ENCODE data around the gene TCL1B.

The TCL1B gene

GRCh38 chr14:95685978-95686922 lies at the start of gene TCL1B:
Gene TCL1B, plus strand, starts transcription at chr14:95686426. Its CDS starts 42 bp downstream, at chr14:95686468.
- DNase-seq (ENCODE audit: low read depth) = no peak

- DNase-seq (ENCODE audit: low read depth) = no peak
Measured at GRCh38 chr14:95644981-95645380, 41.2 kb upstream of the TCL1B start.

- no peak for DNase-seq (ENCODE audit: low read depth)
Measured at GRCh38 chr14:95645389-95645996, 40.7 kb upstream of the TCL1B start.

- DNase-seq (ENCODE audit: low read depth) = no peak
Measured at GRCh38 chr14:95647926-95648325, 38.3 kb upstream of the TCL1B start.

GRCh38 chr14:95649230-95649629 lies 37.0 kb upstream of the TCL1B start:
- no peak for DNase-seq (ENCODE audit: low read depth)

- no peak for DNase-seq (ENCODE audit: low read depth)
Measured at GRCh38 chr14:95651028-95651427, 35.2 kb upstream of the TCL1B start.

- DNase-seq (ENCODE audit: low read depth) = no peak
Measured at GRCh38 chr14:95651821-95652583, 34.2 kb upstream of the TCL1B start.

GRCh38 chr14:95652690-95653089 lies 33.5 kb upstream of the TCL1B start:
- DNase-seq (ENCODE audit: low read depth) = no peak

GRCh38 chr14:95655461-95655860 lies 30.8 kb upstream of the TCL1B start:
- no peak for DNase-seq (ENCODE audit: low read depth)

GRCh38 chr14:95656634-95657033 lies 29.6 kb upstream of the TCL1B start:
- no peak for DNase-seq (ENCODE audit: low read depth)

GRCh38 chr14:95657454-95657853 lies 28.8 kb upstream of the TCL1B start:
- no peak for DNase-seq (ENCODE audit: low read depth)

GRCh38 chr14:95659293-95659989 lies 26.8 kb upstream of the TCL1B start:
- DNase-seq (ENCODE audit: low read depth) = no peak

- no peak for DNase-seq (ENCODE audit: low read depth)
Measured at GRCh38 chr14:95659990-95660385, 26.2 kb upstream of the TCL1B start.

GRCh38 chr14:95660651-95661515 lies 25.3 kb upstream of the TCL1B start:
- DNase-seq (ENCODE audit: low read depth) = no peak

- no peak for DNase-seq (ENCODE audit: low read depth)
Measured at GRCh38 chr14:95662376-95663186, 23.6 kb upstream of the TCL1B start.

GRCh38 chr14:95663226-95663797 lies 22.9 kb upstream of the TCL1B start:
- DNase-seq (ENCODE audit: low read depth) = no peak

- no peak for DNase-seq (ENCODE audit: low read depth)
Measured at GRCh38 chr14:95664066-95664465, 22.2 kb upstream of the TCL1B start.

- no peak for DNase-seq (ENCODE audit: low read depth)
Measured at GRCh38 chr14:95664546-95664945, 21.7 kb upstream of the TCL1B start.

- peak; percentile 10 for DNase-seq (ENCODE audit: low read depth)
Measured at GRCh38 chr14:95665530-95665929, 20.7 kb upstream of the TCL1B start.

- no peak for DNase-seq (ENCODE audit: low read depth)
Measured at GRCh38 chr14:95666450-95666849, 19.8 kb upstream of the TCL1B start.

Data from ELR (cell line).